Naive thymus-derived CD4-positive, alpha-beta T cell (primary cell): ENCODE measurements around the gene DICER1. TPM values are rescaled to one million over a fixed set of nuclear protein-coding genes. Genes with fewer than 3 reads are reported as not detected.

ENCODE experiments used
- ATAC-seq: fragments of 150-1000 bp; cut with Tn5 transposase; 2 replicates; pipeline ENCODE4 v1.10.0; 2021; ENCODE audit warnings: mild to moderate bottlenecking, moderate library complexity
- CTCF ChIA-PET: fragments of 350-600 bp; sonication (Branson Sonifier 250); formaldehyde crosslinking; loops from one replicate; lab custom pipeline; 2021; ENCODE audit warnings: antibody characterized with exemption; lab: Charles Lee
- POLR2A ChIA-PET: fragments of 350-600 bp; sonication (Branson Sonifier 250); formaldehyde crosslinking; loops from one replicate; lab custom pipeline; 2021; ENCODE audit warnings: antibody characterized with exemption, inconsistent platforms; lab: Charles Lee
- DNase-seq, 9 donors: peaks; one replicate each; pipeline versions ENCODE4 v3.0.0 to v3.0.0-alpha.2; 2020 to 2022; ENCODE audit warnings: mixed read lengths in 1 of 9
- H3K27ac ChIP-seq: one replicate; pipeline ENCODE4 v1.7.0; 2013; ENCODE audit warnings: mild to moderate bottlenecking, low read depth, low read length, moderate library complexity
- H3K27me3 ChIP-seq, 2 donors: one replicate each; pipeline ENCODE4 v1.7.0; 2013; ENCODE audit warnings: low read length in 2 of 2, mild to moderate bottlenecking in 2 of 2, moderate library complexity in 2 of 2; ENCODE audit not compliant: control insufficient read depth in 2 of 2, insufficient read depth in 2 of 2
- H3K36me3 ChIP-seq, 3 experiments: 1 replicate in 2 of 3; 2 replicates in 1 of 3; pipeline ENCODE4 v1.7.0; 2013; ENCODE audit warnings: low read length in 3 of 3, mild to moderate bottlenecking in 3 of 3, moderate library complexity in 1 of 3; ENCODE audit not compliant: insufficient read depth in 3 of 3, control insufficient read depth in 2 of 3
- H3K4me1 ChIP-seq, 2 donors: one replicate each; pipeline ENCODE4 v1.7.0; 2013; ENCODE audit warnings: low read length in 2 of 2, mild to moderate bottlenecking in 2 of 2, moderate library complexity in 1 of 2; ENCODE audit not compliant: control insufficient read depth in 2 of 2, insufficient read depth in 2 of 2
- H3K4me3 ChIP-seq: 2 replicates; pipeline ENCODE4 v1.7.0; 2013; ENCODE audit warnings: mild to moderate bottlenecking, low read length
- H3K9me3 ChIP-seq, 3 experiments: 1 replicate in 2 of 3; 2 replicates in 1 of 3; pipeline ENCODE4 v1.7.0; 2013; ENCODE audit warnings: low read length in 3 of 3; ENCODE audit not compliant: control insufficient read depth in 2 of 3
- H3K27ac Mint-ChIP-seq, 9 donors: one replicate each; pipeline ENCODE4 v1.8.0; 2020 to 2022; ENCODE audit warnings: mixed read lengths in 9 of 9, mild to moderate bottlenecking in 8 of 9, moderate library complexity in 5 of 9, inconsistent platforms in 2 of 9
- H3K27me3 Mint-ChIP-seq, 5 donors: one replicate each; pipeline ENCODE4 v1.8.0; 2021 to 2022; ENCODE audit warnings: mixed read lengths in 5 of 5, mild to moderate bottlenecking in 1 of 5
- H3K36me3 Mint-ChIP-seq, 5 donors: one replicate each; pipeline ENCODE4 v1.8.0; 2020 to 2022; ENCODE audit warnings: mixed read lengths in 5 of 5, mild to moderate bottlenecking in 3 of 5, inconsistent platforms in 1 of 5
- H3K4me1 Mint-ChIP-seq, 7 donors: one replicate each; pipeline ENCODE4 v1.8.0; 2020 to 2022; ENCODE audit warnings: mixed read lengths in 7 of 7, mild to moderate bottlenecking in 3 of 7, inconsistent platforms in 1 of 7
- H3K4me3 Mint-ChIP-seq, 10 donors: one replicate each; pipeline ENCODE4 v1.8.0; 2020 to 2022; ENCODE audit warnings: mild to moderate bottlenecking in 10 of 10, mixed read lengths in 10 of 10, moderate library complexity in 6 of 10, inconsistent platforms in 2 of 10
- H3K9me3 Mint-ChIP-seq, 11 donors: one replicate each; pipeline ENCODE4 v1.8.0; 2020 to 2022; ENCODE audit warnings: mixed read lengths in 11 of 11, mild to moderate bottlenecking in 4 of 11, inconsistent platforms in 1 of 11, moderate library complexity in 1 of 11
- intact Hi-C, 2 donors: fragments of 100-400 bp; cut with micrococcal nuclease; formaldehyde crosslinking; loops; one replicate each; pipeline ENCODE4 v1.15.1; 2023
- polyA plus RNA-seq, 2 donors: library from polyadenylated mRNA; unstranded; fragments of 300-500 nt; fragmentation: Illumina TruSeq; gene quantifications; one replicate each; pipeline ENCODE4 v1.2.3, GENCODE V29; 2021
- total RNA-seq, 6 experiments: library from RNA in 5 of 6; stranded (reverse) in 5 of 6; gene quantifications; 1 replicate in 5 of 6; 2 replicates in 1 of 6; pipeline ENCODE4 v1.2.3 and lab custom pipeline; 2021 to 2026

DICER1 gene
- total and polyA plus RNA-seq, 7 experiments from 2014 or later: 11.0 to 78.2 (median 62.6) TPM

- peak overlapping the region; percentile 71 to 94 (median 86) for H3K4me3 Mint-ChIP-seq
- H3K27ac Mint-ChIP-seq: peak overlapping the region; percentile 51 to 86 (median 79)
- CTCF ChIA-PET: no interaction called here
- H3K36me3 ChIP-seq: peaks cover 0 to 3% (median 0%) of the 10 kb centered on the region in 3 experiments
- intact Hi-C loops: loop anchor here (1.0 to 10.0 kb wide), 8 partner anchors 162 to 1972 kb away; partner anchors contain the start of genes ATG2B (in 2 of the 2), GSKIP (in 2 of the 2), SYNE3 (in 2 of the 2) and CLMN (in 1 of the 2)
- H3K4me1 ChIP-seq: peaks cover 31 to 44% of the 10 kb centered on the region in 2 donors
- H3K4me1 Mint-ChIP-seq: peaks cover 41 to 66% (median 52%) of the 10 kb centered on the region in 7 donors
- DNase-seq (peak in 3 of 9 donors; percentile 29 to 59 (median 57)), ATAC-seq (peak; percentile 24)
- H3K27ac ChIP-seq: peak overlapping the region; percentile 82
- H3K9me3 ChIP-seq: no peaks in the 10 kb centered on the region
- no peaks in the 10 kb centered on the region for H3K27me3 ChIP-seq
- POLR2A ChIA-PET: no interaction called here
- H3K4me3 ChIP-seq: peak overlapping the region; percentile 87
- no peaks in the 10 kb centered on the region for H3K27me3 Mint-ChIP-seq
- no peaks in the 10 kb centered on the region for H3K9me3 Mint-ChIP-seq
- H3K36me3 Mint-ChIP-seq: peaks cover 0 to 17% (median 0%) of the 10 kb centered on the region in 5 donors
These were observed 925 bp downstream of the DICER1 start for GRCh38 chr14:95156161-95157047.

GRCh38 chr14:95155045-95155444, 2.3 kb downstream of the DICER1 start:
- intact Hi-C loops: loop anchor here (2.0 to 10.0 kb wide), 7 partner anchors 14 to 1970 kb away; partner anchors contain the start of genes ATG2B (in 2 of the 2), GSKIP (in 2 of the 2), SYNE3 (in 2 of the 2) and DDX24 (in 1 of the 2)
- H3K27me3 Mint-ChIP-seq: no peaks in the 10 kb centered on the region
- H3K4me1 Mint-ChIP-seq: peaks cover 48 to 80% (median 64%) of the 10 kb centered on the region in 7 donors
- peaks cover 0 to 17% (median 0%) of the 10 kb centered on the region in 5 donors for H3K36me3 Mint-ChIP-seq
- CTCF ChIA-PET: no interaction called here
- no peaks in the 10 kb centered on the region for H3K27me3 ChIP-seq
- POLR2A ChIA-PET: no interaction called here
- H3K9me3 Mint-ChIP-seq: no peaks in the 10 kb centered on the region
- H3K4me3 ChIP-seq: peak overlapping the region; percentile 87
- H3K4me1 ChIP-seq: peaks cover 31 to 51% of the 10 kb centered on the region in 2 donors
- peak overlapping the region; percentile 82 for H3K27ac ChIP-seq
- DNase-seq (peak in 1 of 9 donors; percentile 16), ATAC-seq (no peak)
- H3K4me3 Mint-ChIP-seq: peak overlapping the region; percentile 71 to 94 (median 84)
- H3K27ac Mint-ChIP-seq: peak overlapping the region; percentile 21 to 91 (median 67)
- H3K36me3 ChIP-seq: peaks cover 0 to 3% (median 0%) of the 10 kb centered on the region in 3 experiments
- H3K9me3 ChIP-seq: no peaks in the 10 kb centered on the region

DNA sequence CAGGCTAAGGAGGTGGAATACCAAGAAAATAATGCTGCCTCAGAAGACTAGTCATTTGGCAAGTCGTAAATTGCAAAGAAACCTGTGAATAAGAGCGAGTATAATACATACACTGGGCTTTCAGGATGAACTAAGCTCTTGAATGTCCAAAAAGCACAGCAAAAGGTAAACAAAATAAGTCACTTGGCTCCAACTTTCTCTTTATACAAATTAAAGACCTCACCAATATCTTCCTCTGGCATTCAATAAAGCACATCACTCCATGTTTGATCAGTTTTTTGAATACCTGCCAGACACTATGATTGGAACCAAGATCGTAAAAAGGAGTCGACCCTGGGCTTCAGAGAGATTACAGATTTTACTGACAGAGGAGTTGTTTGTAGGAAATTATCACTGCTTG, 3.5 kb downstream of the DICER1 start:
- Histone ChIP-seq H3K36me3 (peaks cover 0 to 3% (median 0%) of the 10 kb centered on the region in 3 experiments), H3K4me1 (peaks cover 32 to 51% of the 10 kb centered on the region in 2 donors), H3K9me3 (no peaks in the 10 kb centered on the region), H3K27me3 (no peaks in the 10 kb centered on the region), H3K27ac (no peak overlapping the region), H3K4me3 (no peak overlapping the region)
- ATAC-seq (no peak), DNase-seq (no peak)
- H3K4me3 Mint-ChIP-seq: peak overlapping the region in 9 of 10 donors; percentile 2 to 94 (median 78)
- ChIA-PET POLR2A (interaction anchor here (0.9 kb wide), 1 partner anchor 13 kb away, joined by 5 read pairs; no protein-coding TSS in a partner anchor), CTCF (interaction anchor here (0.6 kb wide), 1 partner anchor 44 kb away, joined by 3 read pairs; no protein-coding TSS in a partner anchor)
- peaks cover 54 to 87% (median 74%) of the 10 kb centered on the region in 7 donors for H3K4me1 Mint-ChIP-seq
- no peaks in the 10 kb centered on the region for H3K27me3 Mint-ChIP-seq
- peak overlapping the region in 1 of 9 donors; percentile 1 for H3K27ac Mint-ChIP-seq
- H3K9me3 Mint-ChIP-seq: no peaks in the 10 kb centered on the region
- peaks cover 0 to 20% (median 0%) of the 10 kb centered on the region in 5 donors for H3K36me3 Mint-ChIP-seq
- intact Hi-C loops: loop anchor here (2.0 to 10.0 kb wide), 5 partner anchors 13 to 1969 kb away; partner anchors contain the start of genes ATG2B (in 1 of the 2), DDX24 (in 1 of the 2), GSKIP (in 1 of the 2) and IFI27L1 (in 1 of the 2)

- Mint-ChIP-seq H3K4me3 (peak overlapping the region in 6 of 10 donors; percentile 2 to 56 (median 28)), H3K36me3 (peaks cover 0 to 29% (median 10%) of the 10 kb centered on the region in 5 donors), H3K9me3 (peaks cover 0 to 6% (median 1%) of the 10 kb centered on the region in 11 donors), H3K4me1 (peaks cover 52 to 96% (median 88%) of the 10 kb centered on the region in 7 donors), H3K27me3 (no peaks in the 10 kb centered on the region), H3K27ac (peak overlapping the region in 1 of 9 donors; percentile 37)
- no peak for DNase-seq
- no peaks in the 10 kb centered on the region for H3K27me3 ChIP-seq
- H3K27ac ChIP-seq: no peak overlapping the region
- intact Hi-C loops: loop anchor here (10.0 kb wide), 4 partner anchors 1067 to 1967 kb away; partner anchors contain the start of genes ATG2B (in 1 of the 2), DDX24 (in 1 of the 2), GSKIP (in 1 of the 2) and IFI27L1 (in 1 of the 2)
- ChIA-PET CTCF (no interaction called here), POLR2A (interaction anchor here (0.6 kb wide), 1 partner anchor 20 kb away, joined by 3 read pairs; no protein-coding TSS in a partner anchor)
- ATAC-seq: no peak
- H3K9me3 ChIP-seq: no peaks in the 10 kb centered on the region
- peaks cover 28 to 48% of the 10 kb centered on the region in 2 donors for H3K4me1 ChIP-seq
- no peaks in the 10 kb centered on the region for H3K36me3 ChIP-seq
- H3K4me3 ChIP-seq: no peak overlapping the region
These were observed 5.8 kb downstream of the DICER1 start for GRCh38 chr14:95151561-95151960.

DNA sequence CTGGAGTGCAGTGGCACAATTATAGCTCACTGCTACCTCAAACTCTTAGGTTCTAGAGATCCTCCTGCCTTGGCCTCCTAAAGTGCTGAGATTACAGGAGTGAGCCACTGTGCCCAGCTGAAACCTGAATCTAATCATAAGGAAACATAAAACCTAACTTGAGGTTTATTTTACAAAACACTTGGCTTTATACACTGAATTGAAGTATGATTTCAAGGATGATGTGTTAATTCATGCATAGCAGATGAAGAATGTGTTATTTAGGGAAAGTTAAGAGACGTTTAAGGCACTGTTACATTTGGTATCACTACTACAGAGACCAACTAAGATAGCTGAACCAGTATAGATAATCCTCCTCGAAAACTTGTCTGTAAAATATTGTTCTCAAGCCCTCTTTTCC, 6.4 kb downstream of the DICER1 start:
- Mint-ChIP-seq H3K4me3 (peak overlapping the region in 7 of 10 donors; percentile 3 to 56 (median 41)), H3K36me3 (peaks cover 0 to 35% (median 16%) of the 10 kb centered on the region in 5 donors), H3K4me1 (peaks cover 50 to 98% (median 90%) of the 10 kb centered on the region in 7 donors), H3K27me3 (no peaks in the 10 kb centered on the region), H3K9me3 (peaks cover 0 to 9% (median 3%) of the 10 kb centered on the region in 11 donors), H3K27ac (peak overlapping the region in 1 of 9 donors; percentile 12)
- peaks cover 24 to 44% of the 10 kb centered on the region in 2 donors for H3K4me1 ChIP-seq
- CTCF ChIA-PET: no interaction called here
- ATAC-seq (no peak), DNase-seq (no peak)
- no peaks in the 10 kb centered on the region for H3K36me3 ChIP-seq
- peaks cover 0 to 6% (median 0%) of the 10 kb centered on the region in 3 experiments for H3K9me3 ChIP-seq
- no peak overlapping the region for H3K4me3 ChIP-seq
- intact Hi-C loops: loop anchor here (10.0 kb wide), 4 partner anchors 1066 to 1966 kb away; partner anchors contain the start of genes ATG2B (in 1 of the 2), DDX24 (in 1 of the 2), GSKIP (in 1 of the 2) and IFI27L1 (in 1 of the 2)
- H3K27me3 ChIP-seq: no peaks in the 10 kb centered on the region
- no peak overlapping the region for H3K27ac ChIP-seq
- POLR2A ChIA-PET: no interaction called here

DNA sequence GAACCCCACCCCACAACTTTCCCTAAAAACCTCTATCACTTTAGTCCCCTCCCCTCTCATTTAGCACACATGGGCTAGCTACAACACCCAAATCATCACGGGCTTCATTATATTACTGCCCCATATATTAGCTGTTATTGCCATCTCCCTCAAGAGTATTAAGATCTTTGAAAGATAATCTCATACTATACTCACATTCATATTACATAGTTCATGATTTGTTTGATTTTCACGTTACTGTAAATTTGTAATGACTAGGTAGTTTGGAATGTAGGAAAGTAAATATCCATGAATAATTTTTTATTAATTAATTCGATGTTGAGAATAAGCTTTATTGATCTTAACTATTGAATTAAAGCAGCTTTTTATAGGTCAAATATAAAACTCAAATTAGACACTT, 7.9 kb downstream of the DICER1 start:
- Histone ChIP-seq H3K4me1 (peaks cover 13 to 29% of the 10 kb centered on the region in 2 donors), H3K36me3 (no peaks in the 10 kb centered on the region), H3K27ac (no peak overlapping the region), H3K9me3 (peaks cover 0 to 17% (median 6%) of the 10 kb centered on the region in 3 experiments), H3K4me3 (no peak overlapping the region), H3K27me3 (no peaks in the 10 kb centered on the region)
- H3K4me3 Mint-ChIP-seq: peak overlapping the region in 4 of 10 donors; percentile 6 to 57 (median 24)
- H3K4me1 Mint-ChIP-seq: peaks cover 41 to 94% (median 86%) of the 10 kb centered on the region in 7 donors
- peaks cover 6 to 40% (median 28%) of the 10 kb centered on the region in 5 donors for H3K36me3 Mint-ChIP-seq
- H3K27me3 Mint-ChIP-seq: no peaks in the 10 kb centered on the region
- ChIA-PET POLR2A (interaction anchor here (0.6 kb wide), 1 partner anchor 1054 kb away, joined by 3 read pairs; no protein-coding TSS in a partner anchor), CTCF (no interaction called here)
- DNase-seq (no peak), ATAC-seq (no peak)
- intact Hi-C loops: no loop called here
- H3K27ac Mint-ChIP-seq: peak overlapping the region in 1 of 9 donors; percentile 36
- peaks cover 2 to 22% (median 13%) of the 10 kb centered on the region in 11 donors for H3K9me3 Mint-ChIP-seq
